Measurements from ENCODE around the gene RPRML.

RPRML gene

DNA sequence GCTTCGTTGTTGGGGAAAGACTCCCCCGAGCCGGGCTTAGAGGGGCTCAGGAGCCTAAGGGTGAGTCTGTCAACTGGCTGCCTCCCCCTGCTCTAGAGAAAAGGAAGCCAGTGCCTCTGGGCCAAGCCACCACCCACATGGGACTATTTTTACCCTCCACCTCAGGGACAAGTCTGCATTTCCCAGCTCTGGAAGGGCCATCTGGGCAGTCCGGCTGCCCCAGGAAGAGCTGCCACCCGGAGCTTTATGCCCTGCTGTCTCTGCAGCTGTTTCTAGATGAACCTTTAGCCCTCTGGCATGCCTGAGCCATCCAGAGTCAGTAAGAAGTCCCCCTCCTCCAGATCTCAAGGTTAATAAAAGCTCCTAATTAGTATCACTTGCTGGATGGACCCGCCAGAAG is 5.3 kb upstream of the RPRML start:
- TF ChIP-seq, protein P1, sequence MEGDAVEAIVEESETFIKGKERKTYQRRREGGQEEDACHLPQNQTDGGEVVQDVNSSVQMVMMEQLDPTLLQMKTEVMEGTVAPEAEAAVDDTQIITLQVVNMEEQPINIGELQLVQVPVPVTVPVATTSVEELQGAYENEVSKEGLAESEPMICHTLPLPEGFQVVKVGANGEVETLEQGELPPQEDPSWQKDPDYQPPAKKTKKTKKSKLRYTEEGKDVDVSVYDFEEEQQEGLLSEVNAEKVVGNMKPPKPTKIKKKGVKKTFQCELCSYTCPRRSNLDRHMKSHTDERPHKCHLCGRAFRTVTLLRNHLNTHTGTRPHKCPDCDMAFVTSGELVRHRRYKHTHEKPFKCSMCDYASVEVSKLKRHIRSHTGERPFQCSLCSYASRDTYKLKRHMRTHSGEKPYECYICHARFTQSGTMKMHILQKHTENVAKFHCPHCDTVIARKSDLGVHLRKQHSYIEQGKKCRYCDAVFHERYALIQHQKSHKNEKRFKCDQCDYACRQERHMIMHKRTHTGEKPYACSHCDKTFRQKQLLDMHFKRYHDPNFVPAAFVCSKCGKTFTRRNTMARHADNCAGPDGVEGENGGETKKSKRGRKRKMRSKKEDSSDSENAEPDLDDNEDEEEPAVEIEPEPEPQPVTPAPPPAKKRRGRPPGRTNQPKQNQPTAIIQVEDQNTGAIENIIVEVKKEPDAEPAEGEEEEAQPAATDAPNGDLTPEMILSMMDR (IDR thresholded peaks at IDR 0.05; ENCODE audit: control insufficient read depth, extremely low read depth, insufficient read depth): no peak
- no peak for DNase-seq (ENCODE audit: low read depth)

DNA sequence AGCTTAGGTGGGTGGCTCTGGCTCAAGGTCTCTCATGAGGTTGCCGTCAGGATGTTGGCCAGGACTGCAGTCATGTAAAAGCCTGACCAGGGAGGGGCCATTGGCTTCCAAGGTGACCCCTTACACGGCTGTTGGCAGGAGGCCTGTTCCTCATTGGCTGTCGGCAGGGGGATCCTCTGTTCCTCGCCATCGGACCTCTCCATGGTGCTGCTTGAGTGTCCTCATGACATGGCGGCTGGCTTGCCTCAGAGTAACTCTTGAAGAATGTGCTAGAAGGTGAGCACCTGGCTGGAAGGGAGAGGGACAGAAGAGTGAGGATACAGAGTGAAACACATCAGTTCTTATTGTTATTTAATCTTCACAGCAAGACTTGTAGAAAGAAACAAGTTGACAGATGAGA is 4.7 kb upstream of the RPRML start:
- H3K4me3 ChIP-seq (ENCODE audit: low read depth, low read length): no peak overlapping the region
- TF ChIP-seq, protein P1 (IDR thresholded peaks at IDR 0.05; ENCODE audit: control insufficient read depth, extremely low read depth, insufficient read depth): no peak
- DNase-seq (ENCODE audit: low read depth): no peak

More for the DNA sequence above, 5.3 kb upstream of the RPRML start:
- no peak overlapping the region for H3K4me3 ChIP-seq (ENCODE audit: low read depth, low read length)

- no peak for DNase-seq (ENCODE audit: low read depth)
- no peak overlapping the region for H3K4me3 ChIP-seq (ENCODE audit: low read depth, low read length)
- TF ChIP-seq, protein P1 (IDR thresholded peaks at IDR 0.05; ENCODE audit: control insufficient read depth, extremely low read depth, insufficient read depth): no peak
Observed at GRCh38 chr17:46982577-46982976, 3.5 kb upstream of the RPRML start.

DNA sequence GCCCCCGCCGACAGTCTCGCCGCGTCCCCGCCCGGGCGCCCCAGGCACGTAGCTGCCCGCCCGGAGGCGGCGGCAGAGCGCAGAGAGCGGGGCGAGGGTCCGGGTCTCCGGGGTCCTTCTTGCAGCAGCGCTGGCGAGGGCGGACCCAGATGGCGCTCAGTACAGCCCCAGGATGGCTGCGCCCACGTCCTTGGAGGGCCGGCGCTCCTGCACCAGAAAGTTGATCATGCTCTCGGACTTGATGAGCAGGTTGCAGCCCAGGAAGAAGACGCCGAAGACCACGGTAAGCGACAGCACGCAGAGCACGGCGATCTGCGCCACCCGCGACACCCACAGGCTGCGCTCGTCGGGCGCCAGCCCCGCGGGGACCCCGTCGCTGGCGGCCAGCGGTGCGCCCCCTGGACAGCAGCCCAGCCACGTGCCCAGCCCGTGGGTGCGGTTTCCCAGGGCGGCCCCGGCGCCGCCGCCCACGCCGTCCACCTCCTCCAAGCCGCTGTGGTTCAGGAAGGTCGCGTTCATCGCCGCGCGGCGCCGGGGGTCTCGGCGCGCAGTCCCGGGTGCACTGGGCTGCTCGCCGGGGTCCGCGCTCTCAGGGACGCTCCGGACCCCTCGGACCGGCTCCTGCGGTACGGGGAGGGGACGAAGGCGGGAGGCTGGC is 435 bp downstream of the RPRML start:
- peak overlapping the region; percentile 48 for H3K4me3 ChIP-seq (ENCODE audit: low read depth, low read length)
- DNase-seq (ENCODE audit: low read depth): no peak
- TF ChIP-seq, protein P1 (IDR thresholded peaks at IDR 0.05; ENCODE audit: control insufficient read depth, extremely low read depth, insufficient read depth): no peak

GRCh38 chr17:46977750-46978488 is 1.1 kb downstream of the RPRML start:
- TF ChIP-seq, protein P1 (IDR thresholded peaks at IDR 0.05; ENCODE audit: control insufficient read depth, extremely low read depth, insufficient read depth): no peak
- DNase-seq (ENCODE audit: low read depth): no peak
- H3K4me3 ChIP-seq (ENCODE audit: low read depth, low read length): no peak overlapping the region

DNA sequence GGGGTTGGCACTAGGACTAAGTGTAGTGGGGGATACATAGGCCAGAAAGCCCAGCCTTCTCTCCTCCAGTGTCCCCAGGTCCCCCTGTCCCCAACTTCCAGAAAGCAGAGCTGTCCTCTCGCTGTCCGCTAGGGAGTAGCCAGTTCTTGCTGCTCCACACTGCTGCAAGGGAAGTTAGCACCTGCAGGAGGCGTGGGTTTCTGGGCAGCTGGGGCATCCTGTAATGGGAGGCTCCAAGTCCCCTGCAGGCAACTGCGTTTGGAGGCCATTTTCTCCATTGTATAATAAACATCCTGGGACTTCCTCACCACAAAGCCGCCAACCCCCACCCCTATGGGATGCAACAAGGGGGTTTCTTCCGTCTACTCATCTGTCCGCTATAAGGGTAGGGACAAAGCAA is 1.7 kb downstream of the RPRML start:
- DNase-seq (ENCODE audit: low read depth): no peak
- no peak overlapping the region for H3K4me3 ChIP-seq (ENCODE audit: low read depth, low read length)
- TF ChIP-seq, protein P1 (IDR thresholded peaks at IDR 0.05; ENCODE audit: control insufficient read depth, extremely low read depth, insufficient read depth): no peak
